CD14-positive monocyte (primary cell): ENCODE data around the gene ZGPAT. TPM values are rescaled to one million over a fixed set of nuclear protein-coding genes. Genes with fewer than 3 reads are reported as not detected.

Experiments
- DNase-seq, 3 donors: peaks; one replicate each; pipeline ENCODE4 v3.0.0-alpha.2; 2011 to 2022
- H2AFZ ChIP-seq: 2 replicates; pipeline ENCODE4 v1.6.0; 2012; ENCODE audit warnings: mild to moderate bottlenecking, low read depth, low read length, inconsistent platforms; ENCODE audit not compliant: insufficient read depth, poor library complexity, severe bottlenecking
- H3K27ac ChIP-seq, 2 donors: 1 replicate in 1 of 2; 2 replicates in 1 of 2; pipeline ENCODE4 v1.5.1; 2012 to 2013; ENCODE audit warnings: low read length in 2 of 2, control low read depth in 1 of 2, inconsistent platforms in 1 of 2, low read depth in 1 of 2, mild to moderate bottlenecking in 1 of 2
- H3K27me3 ChIP-seq, 2 donors: one replicate each; pipeline versions ENCODE4 v1.6.0 to v1.6.1; 2011 to 2013; ENCODE audit warnings: low read length in 2 of 2; ENCODE audit not compliant: control insufficient read depth in 2 of 2, insufficient read depth in 2 of 2
- H3K36me3 ChIP-seq, 2 donors: replicated peaks in 1 of 2; 1 replicate in 1 of 2; 2 replicates in 1 of 2; pipeline versions ENCODE4 v1.5.1 to v1.6.1; 2012 to 2013; ENCODE audit warnings: low read length in 2 of 2, control low read depth in 1 of 2, inconsistent platforms in 1 of 2, mild to moderate bottlenecking in 1 of 2; ENCODE audit not compliant: insufficient read depth in 2 of 2, control insufficient read depth in 1 of 2
- H3K4me1 ChIP-seq, 2 donors: 1 replicate in 1 of 2; 2 replicates in 1 of 2; pipeline versions ENCODE4 v1.5.1 to v1.6.1; 2012 to 2013; ENCODE audit warnings: low read length in 2 of 2, control low read depth in 1 of 2, inconsistent platforms in 1 of 2, mild to moderate bottlenecking in 1 of 2, moderate library complexity in 1 of 2; ENCODE audit not compliant: insufficient read depth in 2 of 2, control insufficient read depth in 1 of 2
- H3K4me2 ChIP-seq: replicated peaks from 2 replicates; pipeline ENCODE3; 2012; ENCODE audit warnings: low read length, moderate library complexity, mild to moderate bottlenecking; ENCODE audit not compliant: poor library complexity, severe bottlenecking; ENCODE audit errors: extremely low read depth
- H3K4me3 ChIP-seq, 3 experiments: fragments of 200-600 bp in 1 of 3; sonication (generic) in 1 of 3; replicated peaks in 1 of 3; 1 replicate in 2 of 3; 2 replicates in 1 of 3; pipeline ENCODE4 v1.5.1; 2011 to 2013; ENCODE audit warnings: low read length in 3 of 3, mild to moderate bottlenecking in 3 of 3, control low read depth in 2 of 3, low read depth in 2 of 3, inconsistent platforms in 1 of 3, moderate library complexity in 1 of 3
- H3K79me2 ChIP-seq: 2 replicates; pipeline ENCODE4 v1.6.0; 2012; ENCODE audit warnings: mild to moderate bottlenecking, control low read depth, inconsistent platforms, low read length, moderate library complexity; ENCODE audit not compliant: insufficient read depth
- H3K9ac ChIP-seq: 2 replicates; pipeline ENCODE4 v1.6.0; 2017; ENCODE audit warnings: low read length, mild to moderate bottlenecking; ENCODE audit not compliant: insufficient read depth, poor library complexity, severe bottlenecking
- H3K9me3 ChIP-seq, 2 donors: replicated peaks in 1 of 2; 1 replicate in 1 of 2; 2 replicates in 1 of 2; pipeline versions ENCODE4 v1.5.1 to v1.6.1; 2012 to 2013; ENCODE audit warnings: low read length in 2 of 2, control low read depth in 1 of 2; ENCODE audit not compliant: control insufficient read depth in 1 of 2, insufficient read depth in 1 of 2
- H4K20me1 ChIP-seq: 2 replicates; pipeline ENCODE4 v1.6.0; 2012; ENCODE audit warnings: mild to moderate bottlenecking, low read length, control low read depth, moderate library complexity; ENCODE audit not compliant: insufficient read depth
- H3K27ac Mint-ChIP-seq, 7 donors: one replicate each; pipeline ENCODE4 v1.8.0; 2020; ENCODE audit warnings: mild to moderate bottlenecking in 7 of 7, mixed read lengths in 7 of 7, moderate library complexity in 6 of 7, inconsistent platforms in 2 of 7
- H3K27me3 Mint-ChIP-seq, 3 donors: one replicate each; pipeline ENCODE4 v1.8.0; 2021 to 2022; ENCODE audit warnings: low read depth in 3 of 3, mild to moderate bottlenecking in 3 of 3, mixed read lengths in 3 of 3, moderate library complexity in 3 of 3, inconsistent platforms in 1 of 3
- H3K36me3 Mint-ChIP-seq, 2 donors: one replicate each; pipeline ENCODE4 v1.8.0; 2020; ENCODE audit warnings: mixed read lengths in 2 of 2, inconsistent platforms in 1 of 2, mild to moderate bottlenecking in 1 of 2
- H3K4me1 Mint-ChIP-seq: one replicate; pipeline ENCODE4 v1.8.0; 2020; ENCODE audit warnings: mild to moderate bottlenecking, mixed read lengths
- H3K4me3 Mint-ChIP-seq, 2 donors: one replicate each; pipeline ENCODE4 v1.8.0; 2020; ENCODE audit warnings: mild to moderate bottlenecking in 2 of 2, mixed read lengths in 2 of 2, moderate library complexity in 1 of 2
- H3K9me3 Mint-ChIP-seq, 7 donors: one replicate each; pipeline ENCODE4 v1.8.0; 2020 to 2022; ENCODE audit warnings: mixed read lengths in 7 of 7, mild to moderate bottlenecking in 6 of 7, moderate library complexity in 6 of 7, inconsistent platforms in 2 of 7
- WGBS: methylation state at CpG from one replicate; pipeline ENCODE4 v1.1.5; 2013; ENCODE audit warnings: missing lambda C conversion rate; ENCODE audit not compliant: insufficient coverage; 5-methylcytosine and 5-hydroxymethylcytosine counted together
- intact Hi-C, 2 donors: fragments of 100-400 bp; cut with micrococcal nuclease; formaldehyde crosslinking; loops; one replicate each; pipeline versions ENCODE4 v1.15.0 to v1.15.1; 2023
- polyA plus RNA-seq, 3 donors: library from polyadenylated mRNA; depleted of rRNA in 1 of 3; unstranded in 2 of 3; stranded (reverse) in 1 of 3; fragments of 300-500 nt in 2 of 3; fragments of >200 nt in 1 of 3; fragmentation: Illumina TruSeq in 2 of 3; gene quantifications; 1 replicate in 2 of 3; 2 replicates in 1 of 3; pipeline ENCODE4 v1.2.3, GENCODE V29; 2012 to 2021
- TF ChIP-seq, protein P1 (sequence below): fragments of 200-600 bp; IDR thresholded peaks from one replicate; pipeline ENCODE4 v1.8.0; 2022; ENCODE audit warnings: antibody characterized with exemption, mild to moderate bottlenecking

The ZGPAT gene
- polyA plus RNA-seq, 3 donors, result 24.2 to 58.6 (median 28.3) TPM

- peak overlapping the region; percentile 94 to 96 for H3K27ac ChIP-seq
- Mint-ChIP-seq H3K27ac (peak overlapping the region; percentile 82 to 96 (median 94)), H3K4me1 (peaks cover 35% of the 10 kb centered on the region), H3K4me3 (no peak overlapping the region), H3K27me3 (peaks cover 0 to 3% (median 0%) of the 10 kb centered on the region in 3 donors), H3K9me3 (peaks cover 0 to 2% (median 0%) of the 10 kb centered on the region in 7 donors), H3K36me3 (peaks cover 7 to 11% of the 10 kb centered on the region in 2 donors)
- H3K9me3 ChIP-seq, result no peaks in the 10 kb centered on the region
- peak overlapping the region; percentile 81 for H3K9ac ChIP-seq
- H2AFZ ChIP-seq, result no peak overlapping the region
- no peak for DNase-seq
- peak overlapping the region; percentile 72 for H3K4me2 ChIP-seq
- H3K4me3 ChIP-seq, result peak overlapping the region in 1 of 3 experiments; percentile 62
- no peaks in the 10 kb centered on the region for H3K79me2 ChIP-seq
- H3K4me1 ChIP-seq, result peaks cover 31 to 44% of the 10 kb centered on the region in 2 donors
- H4K20me1 ChIP-seq, result no peaks in the 10 kb centered on the region
- peaks cover 6 to 8% of the 10 kb centered on the region in 2 donors for H3K36me3 ChIP-seq
- intact Hi-C loops, result loop anchor here in 1 of 2 donors (2.0 kb wide), 1 partner anchor 21 kb away; the partner anchor contains the start of gene ARFRP1
- H3K27me3 ChIP-seq, result no peaks in the 10 kb centered on the region
- TF ChIP-seq, protein P1, sequence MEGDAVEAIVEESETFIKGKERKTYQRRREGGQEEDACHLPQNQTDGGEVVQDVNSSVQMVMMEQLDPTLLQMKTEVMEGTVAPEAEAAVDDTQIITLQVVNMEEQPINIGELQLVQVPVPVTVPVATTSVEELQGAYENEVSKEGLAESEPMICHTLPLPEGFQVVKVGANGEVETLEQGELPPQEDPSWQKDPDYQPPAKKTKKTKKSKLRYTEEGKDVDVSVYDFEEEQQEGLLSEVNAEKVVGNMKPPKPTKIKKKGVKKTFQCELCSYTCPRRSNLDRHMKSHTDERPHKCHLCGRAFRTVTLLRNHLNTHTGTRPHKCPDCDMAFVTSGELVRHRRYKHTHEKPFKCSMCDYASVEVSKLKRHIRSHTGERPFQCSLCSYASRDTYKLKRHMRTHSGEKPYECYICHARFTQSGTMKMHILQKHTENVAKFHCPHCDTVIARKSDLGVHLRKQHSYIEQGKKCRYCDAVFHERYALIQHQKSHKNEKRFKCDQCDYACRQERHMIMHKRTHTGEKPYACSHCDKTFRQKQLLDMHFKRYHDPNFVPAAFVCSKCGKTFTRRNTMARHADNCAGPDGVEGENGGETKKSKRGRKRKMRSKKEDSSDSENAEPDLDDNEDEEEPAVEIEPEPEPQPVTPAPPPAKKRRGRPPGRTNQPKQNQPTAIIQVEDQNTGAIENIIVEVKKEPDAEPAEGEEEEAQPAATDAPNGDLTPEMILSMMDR, result no peak
- 90% methylated on average over 20 of the region's 21 CpGs for WGBS
Observed at GRCh38 chr20:63685269-63686026, 22.4 kb upstream of the ZGPAT start.

DNA sequence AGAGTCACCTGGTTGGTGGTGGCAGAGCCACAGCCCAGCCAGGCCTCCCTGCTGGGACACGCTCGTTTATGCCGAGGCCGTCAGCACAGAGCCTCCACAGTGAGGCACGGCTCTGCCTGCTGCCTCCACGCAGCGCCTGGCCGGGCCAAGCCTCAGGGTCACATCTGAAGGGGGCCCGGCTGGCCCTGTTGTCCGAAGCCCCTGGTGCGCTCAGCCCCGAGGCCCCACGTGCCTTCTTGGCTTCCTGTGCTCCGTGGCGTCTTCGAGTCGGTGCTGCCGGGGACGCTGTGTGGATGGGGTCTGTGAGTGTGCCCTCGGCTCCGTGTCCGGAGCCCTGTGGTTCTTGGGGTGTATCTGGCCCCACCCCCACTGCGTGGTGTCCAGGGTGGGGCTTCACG, 21.7 kb upstream of the ZGPAT start:
- TF ChIP-seq, protein P1, result no peak
- H3K4me2 ChIP-seq, result peak overlapping the region; percentile 72
- intact Hi-C loops, result loop anchor here in 1 of 2 donors (2.0 kb wide), 1 partner anchor 21 kb away; the partner anchor contains the start of gene ARFRP1
- peaks cover 0 to 3% (median 0%) of the 10 kb centered on the region in 3 donors for H3K27me3 Mint-ChIP-seq
- no peaks in the 10 kb centered on the region for H4K20me1 ChIP-seq
- H3K4me1 Mint-ChIP-seq, result peaks cover 35% of the 10 kb centered on the region
- peak overlapping the region; percentile 71 for H2AFZ ChIP-seq
- H3K9me3 ChIP-seq, result no peaks in the 10 kb centered on the region
- peak overlapping the region; percentile 94 to 96 for H3K27ac ChIP-seq
- H3K4me3 Mint-ChIP-seq, result peak overlapping the region; percentile 64 to 73
- no peaks in the 10 kb centered on the region for H3K79me2 ChIP-seq
- H3K27me3 ChIP-seq, result no peaks in the 10 kb centered on the region
- peaks cover 31 to 44% of the 10 kb centered on the region in 2 donors for H3K4me1 ChIP-seq
- peak overlapping the region; percentile 81 for H3K9ac ChIP-seq
- peaks cover 0 to 2% (median 0%) of the 10 kb centered on the region in 7 donors for H3K9me3 Mint-ChIP-seq
- no peak for DNase-seq
- H3K36me3 Mint-ChIP-seq, result peaks cover 7 to 8% of the 10 kb centered on the region in 2 donors
- peak overlapping the region; percentile 92 to 96 (median 95) for H3K27ac Mint-ChIP-seq
- H3K4me3 ChIP-seq, result peak overlapping the region in 1 of 3 experiments; percentile 62
- WGBS, result 74% methylated on average over 21 of the region's 24 CpGs
- H3K36me3 ChIP-seq, result peaks cover 5 to 8% of the 10 kb centered on the region in 2 donors
